PC-3 (cell line): ENCODE results near the gene EXOC4. TPM values are rescaled to one million over a fixed set of nuclear protein-coding genes. Genes with fewer than 3 reads are reported as not detected.

Experiments
- ATAC-seq: fragments of 200-7000 bp; cut with Tn5 transposase; 2 replicates; pipeline ENCODE4 v1.9.1; 2020; ENCODE audit warnings: mild to moderate bottlenecking, moderate library complexity
- BruUV-seq: library from RNA; stranded (reverse); fragments of 400-500 nt; replicated peaks from 2 replicates; lab custom pipeline; 2021; lab: Mats Ljungman, UMichigan
- CTCF ChIA-PET: fragments of 300-600 bp; sonication (Branson Sonifier 250); formaldehyde crosslinking; loops from one replicate; lab custom pipeline; 2022; ENCODE audit warnings: antibody characterized with exemption; lab: Charles Lee
- POLR2A ChIA-PET: fragments of 300-600 bp; sonication (Branson Sonifier 250); formaldehyde crosslinking; loops from one replicate; lab custom pipeline; 2022; ENCODE audit warnings: antibody characterized with exemption; ENCODE audit not compliant: unreplicated experiment; lab: Charles Lee
- DNase-seq: peaks from one replicate; pipeline ENCODE4 v3.0.0-alpha.2; 2015
- H2AFZ ChIP-seq: fragments of 300-600 bp; sonication (generic); 2 replicates; pipeline ENCODE4 v1.6.0; 2016; ENCODE audit warnings: antibody characterized with exemption, low read length
- H3F3A ChIP-seq: fragments of 300-600 bp; sonication (generic); one replicate; pipeline ENCODE4 v1.6.0; 2017; ENCODE audit warnings: antibody characterized with exemption, low read length, control low read depth, mild to moderate bottlenecking; ENCODE audit not compliant: unreplicated experiment
- H3K27ac ChIP-seq: fragments of 300-600 bp; sonication (generic); 2 replicates; pipeline ENCODE4 v1.5.1; 2016; ENCODE audit warnings: mild to moderate bottlenecking, low read length
- H3K27me3 ChIP-seq: fragments of 300-600 bp; sonication (generic); 2 replicates; pipeline ENCODE4 v1.6.1; 2016; ENCODE audit warnings: low read length, mixed read lengths
- H3K36me3 ChIP-seq: fragments of 300-600 bp; sonication (generic); 2 replicates; pipeline ENCODE4 v1.6.1; 2016; ENCODE audit warnings: low read depth, mixed run types, low read length, mixed read lengths
- H3K4me1 ChIP-seq: fragments of 300-600 bp; sonication (generic); 2 replicates; pipeline ENCODE4 v1.5.1; 2016; ENCODE audit warnings: low read length; ENCODE audit not compliant: insufficient read depth
- H3K4me2 ChIP-seq: fragments of 300-600 bp; sonication (generic); 2 replicates; pipeline ENCODE4 v1.6.0; 2016; ENCODE audit warnings: low read length
- H3K4me3 ChIP-seq: fragments of 300-600 bp; sonication (generic); 2 replicates; pipeline ENCODE4 v1.5.1; 2016; ENCODE audit warnings: mild to moderate bottlenecking, low read length, mixed read lengths
- H3K79me2 ChIP-seq: fragments of 300-600 bp; sonication (generic); 2 replicates; pipeline ENCODE4 v1.6.1; 2017; ENCODE audit warnings: low read length, mixed read lengths
- H3K9ac ChIP-seq: fragments of 300-600 bp; sonication (generic); 2 replicates; pipeline ENCODE4 v1.6.0; 2016; ENCODE audit warnings: mild to moderate bottlenecking, low read length
- H3K9me2 ChIP-seq: fragments of 300-600 bp; sonication (generic); replicated peaks from 2 replicates; pipeline ENCODE4 v1.6.1; 2016; ENCODE audit warnings: mixed run types, low read length, mixed read lengths
- H3K9me3 ChIP-seq: fragments of 300-600 bp; sonication (generic); 2 replicates; pipeline ENCODE4 v1.6.1; 2016; ENCODE audit warnings: low read length, mixed read lengths
- H4K20me1 ChIP-seq: fragments of 300-600 bp; sonication (generic); 2 replicates; pipeline ENCODE4 v1.6.1; 2016; ENCODE audit warnings: low read length, mixed read lengths
- CTCF ChIP-seq: fragments of 300-600 bp; sonication (generic); conservative IDR thresholded peaks from 2 replicates; pipeline ENCODE4 v1.5.1; 2017; ENCODE audit warnings: antibody characterized with exemption, low read depth, mild to moderate bottlenecking, low read length
- EZH2 ChIP-seq: fragments of 300-600 bp; sonication (generic); IDR thresholded peaks from one replicate; pipeline ENCODE4 v1.6.1; 2017; ENCODE audit warnings: antibody characterized with exemption, mild to moderate bottlenecking, low read length; ENCODE audit not compliant: unreplicated experiment
- EZH2phosphoT487 ChIP-seq: fragments of 300-600 bp; sonication (generic); IDR thresholded peaks from 2 replicates; pipeline ENCODE4 v1.6.1; 2018; ENCODE audit warnings: mild to moderate bottlenecking, antibody characterized with exemption, low read length, borderline replicate concordance
- intact Hi-C: fragments of 100-400 bp; cut with micrococcal nuclease; formaldehyde crosslinking; loops from 2 replicates; pipeline ENCODE4 v1.9.0; 2023
- total RNA-seq: library from RNA; depleted of rRNA; stranded (reverse); fragments of >200 nt; gene quantifications from 2 replicates; pipeline ENCODE4 v1.2.3, GENCODE V29; 2014

Gene EXOC4
- total RNA-seq, 1 experiment from 2014 or later = 43.5 TPM

GRCh38 chr7:133702078-133702477 is 449.2 kb downstream of the EXOC4 start:
- ChIA-PET CTCF (no interaction called here), POLR2A (no interaction called here)
- TF ChIP-seq EZH2phosphoT487 (no peak), EZH2 (no peak), CTCF (no peak)
- ATAC-seq (no peak), DNase-seq (no peak)
- H3K27me3 ChIP-seq = no peaks in the 10 kb centered on the region
- no peak overlapping the region for H3K4me3 ChIP-seq
- no peak overlapping the region for H2AFZ ChIP-seq
- H3K9me2 ChIP-seq = no peaks in the 10 kb centered on the region
- no TSS peak for BruUV-seq
- H3K79me2 ChIP-seq = no peaks in the 10 kb centered on the region
- H3K4me2 ChIP-seq = no peak overlapping the region
- no peak overlapping the region for H3K27ac ChIP-seq
- no peaks in the 10 kb centered on the region for H4K20me1 ChIP-seq
- no peaks in the 10 kb centered on the region for H3K9me3 ChIP-seq
- no peaks in the 10 kb centered on the region for H3K36me3 ChIP-seq
- H3F3A ChIP-seq = no peaks in the 10 kb centered on the region
- peaks cover 24% of the 10 kb centered on the region for H3K4me1 ChIP-seq
- intact Hi-C loops = no loop called here
- no peak overlapping the region for H3K9ac ChIP-seq

GRCh38 chr7:133702960-133703359 is 450.1 kb downstream of the EXOC4 start:
- no peak overlapping the region for H3K27ac ChIP-seq
- ChIA-PET POLR2A (no interaction called here), CTCF (no interaction called here)
- H3K4me2 ChIP-seq = no peak overlapping the region
- H3K27me3 ChIP-seq = no peaks in the 10 kb centered on the region
- no peaks in the 10 kb centered on the region for H4K20me1 ChIP-seq
- H3K9ac ChIP-seq = no peak overlapping the region
- ATAC-seq (no peak), DNase-seq (no peak)
- intact Hi-C loops = no loop called here
- peaks cover 24% of the 10 kb centered on the region for H3K4me1 ChIP-seq
- no peaks in the 10 kb centered on the region for H3F3A ChIP-seq
- no peak overlapping the region for H2AFZ ChIP-seq
- BruUV-seq = no TSS peak
- no peaks in the 10 kb centered on the region for H3K9me2 ChIP-seq
- H3K36me3 ChIP-seq = no peaks in the 10 kb centered on the region
- H3K9me3 ChIP-seq = no peaks in the 10 kb centered on the region
- no peaks in the 10 kb centered on the region for H3K79me2 ChIP-seq
- no peak overlapping the region for H3K4me3 ChIP-seq
- no peak for TF ChIP-seq EZH2phosphoT487
- TF ChIP-seq CTCF = no peak

- no peak for DNase-seq
These were observed 450.7 kb downstream of the EXOC4 start for GRCh38 chr7:133703547-133703946.

More at GRCh38 chr7:133703547-133703946, 450.7 kb downstream of the EXOC4 start:
- no peak for TF ChIP-seq CTCF
- no peak for TF ChIP-seq EZH2
- TF ChIP-seq EZH2phosphoT487 = no peak
- Histone ChIP-seq H3K4me3 (no peak overlapping the region), H3K4me1 (peaks cover 24% of the 10 kb centered on the region), H3F3A (no peaks in the 10 kb centered on the region), H3K27me3 (no peaks in the 10 kb centered on the region), H3K9me2 (no peaks in the 10 kb centered on the region), H3K27ac (no peak overlapping the region), H4K20me1 (no peaks in the 10 kb centered on the region), H3K9ac (no peak overlapping the region), H3K4me2 (no peak overlapping the region), H2AFZ (no peak overlapping the region), H3K9me3 (no peaks in the 10 kb centered on the region), H3K79me2 (no peaks in the 10 kb centered on the region), H3K36me3 (no peaks in the 10 kb centered on the region)
- intact Hi-C loops = no loop called here
- BruUV-seq = no TSS peak
- ChIA-PET POLR2A (no interaction called here), CTCF (no interaction called here)
- ATAC-seq = no peak
